ENCODE results near the gene NME5. TPM values are rescaled to one million over a fixed set of nuclear protein-coding genes. Genes with fewer than 3 reads are reported as not detected.

Gene NME5
- polyA plus RNA-seq, 1 donor from 2014 or later, result 17.0 TPM

- Histone ChIP-seq H4K20me1 (ENCODE audit: insufficient read depth) (no peaks in the 10 kb centered on the region), H3K4me2 (ENCODE audit: low read length) (no peak within 1 kb of the TSS), H3F3A (ENCODE audit: insufficient read depth, low read length, poor library complexity, severe bottlenecking) (no peaks in the 10 kb centered on the region), H3K9ac (ENCODE audit: low read length) (no peak within 1 kb of the TSS), H3K79me2 (replicated peaks; ENCODE audit: insufficient read depth, low read length) (no peaks in the 10 kb centered on the region), H3K36me3 (ENCODE audit: insufficient read depth, low read length) (no peaks in the 10 kb centered on the region), H2AFZ (ENCODE audit: low read depth, low read length) (no peak within 1 kb of the TSS), H3K4me3 (ENCODE audit: low read length) (no peak within 1 kb of the TSS), H3K9me2 (ENCODE audit: insufficient read depth, low read length) (no peaks in the 10 kb centered on the region), H3K27ac (ENCODE audit: low read length) (no peak within 1 kb of the TSS), H3K9me3 (ENCODE audit: low read length) (no peaks in the 10 kb centered on the region), H3K27me3 (ENCODE audit: insufficient read depth, low read depth, low read length) (no peaks in the 10 kb centered on the region)
- TF ChIP-seq TAF1 (IDR thresholded peaks at IDR 0.05; ENCODE audit: low read depth), result no peak
- TF ChIP-seq RAD21 (conservative IDR thresholded peaks at IDR 0.05), result no peak
- TF ChIP-seq CTCF (IDR thresholded peaks at IDR 0.05; ENCODE audit: poor library complexity, severe bottlenecking), result no peak
- TF ChIP-seq EZH2 (IDR thresholded peaks at IDR 0.05; ENCODE audit: borderline replicate concordance, insufficient read depth, low read length, poor library complexity, severe bottlenecking), result no peak
- no peak for TF ChIP-seq EP300 (conservative IDR thresholded peaks at IDR 0.05; ENCODE audit: poor library complexity, severe bottlenecking)
- no peak for TF ChIP-seq POLR2AphosphoS5 (IDR thresholded peaks at IDR 0.05)
- no peak for TF ChIP-seq MXI1 (conservative IDR thresholded peaks at IDR 0.05; ENCODE audit: poor library complexity, severe bottlenecking)
- no peak for TF ChIP-seq REST (IDR thresholded peaks at IDR 0.05; ENCODE audit: borderline replicate concordance)
- no peak for TF ChIP-seq SMC3 (conservative IDR thresholded peaks at IDR 0.05; ENCODE audit: poor library complexity)
Observed at GRCh38 chr5:138083702-138084101, 55.5 kb downstream of the NME5 start, which contains the start of gene WNT8A. Gene WNT8A, plus strand, starts transcription at chr5:138084033. Its CDS starts 95 bp downstream, at chr5:138084128.

GRCh38 chr5:138082033-138082432 is 57.2 kb downstream of the NME5 start:
- Histone ChIP-seq H4K20me1 (ENCODE audit: insufficient read depth) (no peaks in the 10 kb centered on the region), H3K27me3 (ENCODE audit: insufficient read depth, low read depth, low read length) (no peaks in the 10 kb centered on the region), H3K27ac (ENCODE audit: low read length) (no peak overlapping the region), H3K4me2 (ENCODE audit: low read length) (no peak overlapping the region), H3K79me2 (replicated peaks; ENCODE audit: insufficient read depth, low read length) (no peaks in the 10 kb centered on the region), H3K9me3 (ENCODE audit: low read length) (no peaks in the 10 kb centered on the region), H3F3A (ENCODE audit: insufficient read depth, low read length, poor library complexity, severe bottlenecking) (no peaks in the 10 kb centered on the region), H3K9me2 (ENCODE audit: insufficient read depth, low read length) (no peaks in the 10 kb centered on the region), H2AFZ (ENCODE audit: low read depth, low read length) (no peak overlapping the region), H3K4me3 (ENCODE audit: low read length) (no peak overlapping the region), H3K36me3 (ENCODE audit: insufficient read depth, low read length) (no peaks in the 10 kb centered on the region), H3K9ac (ENCODE audit: low read length) (no peak overlapping the region)
- TF ChIP-seq EP300 (conservative IDR thresholded peaks at IDR 0.05; ENCODE audit: poor library complexity, severe bottlenecking), result no peak
- no peak for TF ChIP-seq CTCF (IDR thresholded peaks at IDR 0.05; ENCODE audit: poor library complexity, severe bottlenecking)
- TF ChIP-seq TAF1 (IDR thresholded peaks at IDR 0.05; ENCODE audit: low read depth), result no peak
- no peak for TF ChIP-seq POLR2AphosphoS5 (IDR thresholded peaks at IDR 0.05)
- no peak for TF ChIP-seq EZH2 (IDR thresholded peaks at IDR 0.05; ENCODE audit: borderline replicate concordance, insufficient read depth, low read length, poor library complexity, severe bottlenecking)
- TF ChIP-seq REST (IDR thresholded peaks at IDR 0.05; ENCODE audit: borderline replicate concordance), result no peak
- TF ChIP-seq RAD21 (conservative IDR thresholded peaks at IDR 0.05), result no peak
- no peak for TF ChIP-seq MXI1 (conservative IDR thresholded peaks at IDR 0.05; ENCODE audit: poor library complexity, severe bottlenecking)
- no peak for TF ChIP-seq SMC3 (conservative IDR thresholded peaks at IDR 0.05; ENCODE audit: poor library complexity)
